ENCODE measurements around the gene NCBP3.
"Not testable (repeated sequence)": the region's sequence is repeated elsewhere in the genome, so short reads cannot be mapped to it uniquely, and the experiment has no call there.

NCBP3 gene

GRCh38 chr17:3796110-3796821 is 49.8 kb downstream of the NCBP3 start:
- ATAC-seq (replicated peaks) (peak; percentile 77), DNase-seq (peak; percentile 83 to 87 (median 86))
- peak overlapping the region; percentile 65 to 71 for H3K4me3 Mint-ChIP-seq
- peak overlapping the region; percentile 98 to 99 for H3K27ac Mint-ChIP-seq
- peaks cover 44 to 46% of the 10 kb centered on the region in 2 donors for H3K4me1 Mint-ChIP-seq (ENCODE audit: low read depth in 2 of 2)
- H3K9me3 Mint-ChIP-seq: no peaks in the 10 kb centered on the region
- H3K36me3 Mint-ChIP-seq (ENCODE audit: insufficient read depth): peaks cover 32% of the 10 kb centered on the region
- no peaks in the 10 kb centered on the region for H3K27me3 Mint-ChIP-seq

DNA sequence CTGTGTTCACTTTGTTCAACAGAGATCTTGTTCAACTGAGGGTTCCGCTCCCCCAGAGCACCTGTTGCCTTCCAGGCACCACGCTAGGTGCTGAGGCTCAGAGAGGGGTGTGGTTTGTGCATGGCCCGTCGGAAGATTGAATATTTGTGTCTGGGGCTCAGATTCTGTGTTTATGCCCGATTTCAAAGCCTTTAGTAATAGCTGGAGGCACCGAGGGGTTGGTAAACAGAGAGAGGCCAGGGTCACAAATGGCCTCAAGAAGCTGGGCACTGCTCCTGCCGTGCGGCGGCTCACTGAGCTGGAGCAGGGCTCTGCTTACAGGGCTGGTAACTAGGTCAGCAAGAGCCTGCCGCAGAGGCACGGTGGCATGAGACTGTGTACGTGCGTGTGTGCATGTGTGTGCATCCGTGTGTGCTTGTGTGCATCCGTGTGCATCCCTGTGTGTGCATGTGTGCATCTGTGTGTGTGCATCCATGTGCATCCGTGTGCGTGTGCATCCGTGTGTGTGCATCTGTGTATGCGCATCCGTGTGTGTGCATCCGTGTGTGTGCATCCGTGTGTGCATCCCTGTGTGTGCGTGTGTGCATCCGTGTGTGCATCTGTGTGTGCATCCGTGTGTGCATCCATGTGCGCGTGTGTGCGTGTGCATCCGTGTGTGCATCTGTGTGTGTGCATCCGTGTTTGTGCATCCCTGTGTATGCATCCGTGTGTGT is 50.5 kb downstream of the NCBP3 start:
- ATAC-seq (replicated peaks): peak; percentile 27
- peak overlapping the region; percentile 98 to 99 for H3K27ac Mint-ChIP-seq
- no peaks in the 10 kb centered on the region for H3K9me3 Mint-ChIP-seq
- peaks cover 32% of the 10 kb centered on the region for H3K36me3 Mint-ChIP-seq (ENCODE audit: insufficient read depth)
- H3K27me3 Mint-ChIP-seq: no peaks in the 10 kb centered on the region
- H3K4me3 Mint-ChIP-seq: peak overlapping the region; percentile 65 to 75
- peaks cover 43 to 44% of the 10 kb centered on the region in 2 donors for H3K4me1 Mint-ChIP-seq (ENCODE audit: low read depth in 2 of 2)
- peak in 2 of 3 experiments; percentile 48 to 49 for DNase-seq

DNA sequence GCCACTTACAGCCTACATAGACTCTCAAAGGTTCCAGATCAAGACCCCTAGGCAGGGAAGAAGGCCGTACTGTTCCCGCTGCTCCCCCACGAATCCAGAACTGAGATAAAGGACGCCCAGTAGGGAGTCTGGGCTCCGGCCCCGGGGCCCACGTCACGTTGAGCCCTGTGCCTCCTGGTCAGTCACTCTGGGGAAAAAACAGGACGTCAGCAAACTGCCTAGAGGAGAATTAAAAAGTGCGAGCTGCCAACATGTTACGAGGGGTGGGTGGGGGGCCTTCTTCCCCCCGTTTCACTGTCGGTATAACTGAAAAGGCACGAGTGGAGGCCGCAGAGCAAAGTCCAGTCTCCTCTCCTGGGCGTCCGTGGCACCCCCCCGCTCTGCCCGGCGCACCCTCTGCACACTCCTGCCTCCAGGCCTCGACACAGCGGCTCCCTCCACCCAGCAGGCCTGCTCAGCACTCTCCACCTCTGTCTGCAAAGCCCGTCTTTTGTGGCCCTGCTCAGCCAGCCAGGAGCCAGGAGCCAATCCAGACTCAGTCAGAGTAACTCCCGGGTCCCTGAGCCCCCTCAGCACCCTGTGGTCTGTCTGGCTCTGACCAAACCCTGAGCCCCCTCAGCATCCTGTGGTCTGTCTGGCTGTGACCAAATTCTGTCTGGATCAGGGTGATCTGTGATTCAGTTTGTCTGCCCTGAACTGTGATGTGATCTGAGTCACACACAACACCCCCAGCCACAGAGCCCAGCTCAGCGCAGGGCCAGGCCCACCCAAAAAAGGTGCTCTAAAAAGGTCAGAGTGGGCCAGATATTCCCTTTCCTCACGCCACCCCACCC is 51.3 kb downstream of the NCBP3 start:
- no peaks in the 10 kb centered on the region for H3K27me3 Mint-ChIP-seq
- peak; percentile 63 for ATAC-seq (replicated peaks)
- no peaks in the 10 kb centered on the region for H3K9me3 Mint-ChIP-seq
- peak overlapping the region; percentile 98 to 99 for H3K27ac Mint-ChIP-seq
- peaks cover 47 to 50% of the 10 kb centered on the region in 2 donors for H3K4me1 Mint-ChIP-seq (ENCODE audit: low read depth in 2 of 2)
- H3K36me3 Mint-ChIP-seq (ENCODE audit: insufficient read depth): peaks cover 28% of the 10 kb centered on the region
- peak overlapping the region; percentile 65 to 75 for H3K4me3 Mint-ChIP-seq
- DNase-seq: peak; percentile 70 to 78 (median 75)

- peak overlapping the region in 1 of 2 donors; percentile 14 for H3K4me3 Mint-ChIP-seq
- H3K4me1 Mint-ChIP-seq (ENCODE audit: low read depth in 2 of 2): peaks cover 49 to 55% of the 10 kb centered on the region in 2 donors
- H3K27ac Mint-ChIP-seq: peak overlapping the region; percentile 98 to 99
- not testable (repeated sequence) for H3K27me3 Mint-ChIP-seq; ATAC-seq (replicated peaks); H3K9me3 Mint-ChIP-seq; DNase-seq
- H3K36me3 Mint-ChIP-seq (ENCODE audit: insufficient read depth): peaks cover 28% of the 10 kb centered on the region
Measured at GRCh38 chr17:3794152-3794551, 51.9 kb downstream of the NCBP3 start.

DNA sequence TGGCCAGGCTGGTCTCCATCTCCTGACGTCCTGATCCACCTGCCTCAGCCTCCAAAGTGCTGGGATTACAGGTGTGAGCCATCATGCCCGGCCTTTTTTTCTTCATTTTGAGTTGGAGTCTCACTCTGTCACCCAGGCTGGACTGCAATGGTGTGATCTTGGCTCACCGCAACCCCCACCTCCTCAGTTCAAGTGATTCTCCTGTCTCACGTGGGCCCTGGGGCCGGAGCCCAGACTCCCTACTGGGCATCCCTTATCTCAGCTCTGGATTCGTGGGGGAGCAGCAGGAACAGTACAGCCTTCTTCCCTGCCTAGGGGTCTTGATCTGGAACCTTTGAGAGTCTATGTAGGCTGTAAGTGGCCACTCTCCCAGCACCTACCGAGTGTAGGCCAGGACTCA is 52.8 kb downstream of the NCBP3 start:
- Mint-ChIP-seq H3K27ac (peak overlapping the region; percentile 98 to 99), H3K4me1 (ENCODE audit: low read depth in 2 of 2) (peaks cover 45 to 52% of the 10 kb centered on the region in 2 donors), H3K36me3 (ENCODE audit: insufficient read depth) (peaks cover 29% of the 10 kb centered on the region)
- not testable (repeated sequence) for H3K9me3 Mint-ChIP-seq; H3K27me3 Mint-ChIP-seq; DNase-seq; H3K4me3 Mint-ChIP-seq; ATAC-seq (replicated peaks)

DNA sequence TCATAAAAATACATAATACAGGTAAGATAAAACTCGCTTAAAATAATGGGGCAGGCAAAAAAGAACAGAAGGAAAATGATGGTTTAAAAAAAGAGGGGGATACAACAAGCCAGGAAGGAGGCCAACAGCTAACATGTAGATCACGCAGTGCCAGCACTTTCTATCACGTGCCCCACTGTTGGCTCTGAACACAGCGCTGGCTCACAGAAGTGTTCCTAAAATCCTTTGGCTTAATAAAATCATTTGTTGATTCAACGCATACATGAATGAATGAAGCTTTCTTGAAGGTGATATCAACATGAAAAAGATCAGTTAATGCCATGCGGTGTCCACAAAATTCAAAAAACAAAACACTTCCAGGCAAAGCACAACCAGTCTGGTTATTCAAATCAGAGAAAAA is 53.6 kb downstream of the NCBP3 start:
- ATAC-seq (replicated peaks): no peak
- peaks cover 35% of the 10 kb centered on the region for H3K36me3 Mint-ChIP-seq (ENCODE audit: insufficient read depth)

DNA sequence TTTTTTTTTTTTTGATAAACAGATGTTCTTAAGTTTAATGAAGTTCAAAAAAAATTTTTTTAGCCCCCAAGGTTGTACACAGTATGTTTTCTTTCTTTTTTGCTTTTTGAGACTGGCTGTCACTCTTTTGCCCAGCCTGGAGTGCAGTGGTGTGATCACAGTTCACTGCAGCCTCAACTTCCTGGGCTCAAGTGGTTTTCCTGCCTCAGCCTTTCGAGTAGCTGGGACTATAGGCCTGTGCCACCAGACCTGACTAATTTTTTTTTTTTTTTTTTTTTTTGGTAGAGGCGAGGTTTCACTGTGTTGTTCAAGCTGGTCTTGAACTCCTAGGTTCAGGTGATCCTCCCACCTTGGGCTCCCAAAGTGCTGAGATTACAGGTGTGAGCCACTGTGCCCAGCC is 57.8 kb downstream of the NCBP3 start:
- H3K27ac Mint-ChIP-seq: peak overlapping the region; percentile 70 to 80
- peaks cover 6% of the 10 kb centered on the region for H3K36me3 Mint-ChIP-seq (ENCODE audit: insufficient read depth)
- DNase-seq (peak; percentile 29 to 44 (median 30)), ATAC-seq (replicated peaks) (peak; percentile 86)
- H3K9me3 Mint-ChIP-seq: no peaks in the 10 kb centered on the region
- peaks cover 26 to 35% of the 10 kb centered on the region in 2 donors for H3K4me1 Mint-ChIP-seq (ENCODE audit: low read depth in 2 of 2)
- H3K27me3 Mint-ChIP-seq: no peaks in the 10 kb centered on the region
- peak overlapping the region; percentile 51 to 53 for H3K4me3 Mint-ChIP-seq

More for the DNA sequence above, 53.6 kb downstream of the NCBP3 start:
- H3K9me3 Mint-ChIP-seq: no peaks in the 10 kb centered on the region
- H3K4me3 Mint-ChIP-seq: no peak overlapping the region
- H3K27me3 Mint-ChIP-seq: no peaks in the 10 kb centered on the region
- H3K4me1 Mint-ChIP-seq (ENCODE audit: low read depth in 2 of 2): peaks cover 45 to 52% of the 10 kb centered on the region in 2 donors
- H3K27ac Mint-ChIP-seq: peak overlapping the region in 1 of 2 donors; percentile 17
- DNase-seq: no peak

DNA sequence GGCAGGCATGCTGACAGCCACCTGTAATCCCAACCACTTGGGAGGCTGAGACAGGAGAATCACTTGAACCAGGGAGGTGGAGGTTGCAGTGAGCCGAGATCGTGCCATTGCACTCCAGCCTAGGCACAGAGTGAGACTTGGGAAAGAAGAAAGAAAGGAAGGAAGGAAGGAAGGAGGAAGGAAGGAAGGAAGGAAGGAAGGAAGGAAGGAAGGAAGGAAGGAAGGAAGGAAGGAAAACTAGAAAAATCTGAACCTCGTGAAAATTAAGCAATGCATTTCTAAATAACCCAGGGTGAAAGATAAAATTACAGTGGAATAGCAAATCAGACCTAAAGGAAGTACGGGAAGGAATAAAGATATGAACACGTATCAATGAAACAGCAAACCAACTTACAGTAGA is 60.7 kb downstream of the NCBP3 start:
- not testable (repeated sequence) for H3K9me3 Mint-ChIP-seq; H3K4me3 Mint-ChIP-seq; ATAC-seq (replicated peaks); H3K36me3 Mint-ChIP-seq (ENCODE audit: insufficient read depth); H3K27me3 Mint-ChIP-seq; DNase-seq
- Mint-ChIP-seq H3K27ac (peak overlapping the region in 1 of 2 donors; percentile 28), H3K4me1 (ENCODE audit: low read depth in 2 of 2) (peaks cover 19 to 30% of the 10 kb centered on the region in 2 donors)

GRCh38 chr17:3782751-3783150 is 63.3 kb downstream of the NCBP3 start:
- Mint-ChIP-seq H3K4me1 (ENCODE audit: low read depth in 2 of 2) (peaks cover 9 to 14% of the 10 kb centered on the region in 2 donors), H3K27ac (no peak overlapping the region)

DNA sequence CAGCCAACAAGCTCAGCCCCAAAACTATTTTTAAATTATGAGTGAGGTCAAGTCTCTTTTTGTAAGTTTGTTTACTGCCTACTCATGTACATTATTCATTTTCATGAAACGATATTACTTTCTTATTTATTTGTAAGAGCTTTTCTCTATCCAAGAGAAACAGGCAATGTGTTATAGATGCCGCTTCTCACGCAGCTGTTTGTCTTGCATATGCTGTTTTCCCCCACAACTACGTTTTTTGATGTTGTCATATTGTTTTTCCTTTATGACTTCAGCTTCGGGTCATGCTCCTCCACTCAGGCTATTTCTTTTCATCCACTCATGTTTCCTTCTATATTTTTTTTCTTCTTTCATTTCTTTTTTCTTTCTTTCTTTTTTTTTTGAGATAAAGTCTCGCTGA is 65.1 kb downstream of the NCBP3 start:
- peaks cover 5 to 10% of the 10 kb centered on the region in 2 donors for H3K4me1 Mint-ChIP-seq (ENCODE audit: low read depth in 2 of 2)
- no peak for ATAC-seq (replicated peaks)
- no peak for DNase-seq
- no peaks in the 10 kb centered on the region for H3K27me3 Mint-ChIP-seq
- no peak overlapping the region for H3K27ac Mint-ChIP-seq
- H3K9me3 Mint-ChIP-seq: no peaks in the 10 kb centered on the region
- H3K4me3 Mint-ChIP-seq: no peak overlapping the region
- no peaks in the 10 kb centered on the region for H3K36me3 Mint-ChIP-seq (ENCODE audit: insufficient read depth)

More at GRCh38 chr17:3782751-3783150, 63.3 kb downstream of the NCBP3 start:
- Mint-ChIP-seq H3K36me3 (ENCODE audit: insufficient read depth) (peaks cover under 1% of the 10 kb centered on the region), H3K27me3 (no peaks in the 10 kb centered on the region), H3K4me3 (no peak overlapping the region), H3K9me3 (no peaks in the 10 kb centered on the region)
- DNase-seq (no peak), ATAC-seq (replicated peaks) (no peak)

DNA sequence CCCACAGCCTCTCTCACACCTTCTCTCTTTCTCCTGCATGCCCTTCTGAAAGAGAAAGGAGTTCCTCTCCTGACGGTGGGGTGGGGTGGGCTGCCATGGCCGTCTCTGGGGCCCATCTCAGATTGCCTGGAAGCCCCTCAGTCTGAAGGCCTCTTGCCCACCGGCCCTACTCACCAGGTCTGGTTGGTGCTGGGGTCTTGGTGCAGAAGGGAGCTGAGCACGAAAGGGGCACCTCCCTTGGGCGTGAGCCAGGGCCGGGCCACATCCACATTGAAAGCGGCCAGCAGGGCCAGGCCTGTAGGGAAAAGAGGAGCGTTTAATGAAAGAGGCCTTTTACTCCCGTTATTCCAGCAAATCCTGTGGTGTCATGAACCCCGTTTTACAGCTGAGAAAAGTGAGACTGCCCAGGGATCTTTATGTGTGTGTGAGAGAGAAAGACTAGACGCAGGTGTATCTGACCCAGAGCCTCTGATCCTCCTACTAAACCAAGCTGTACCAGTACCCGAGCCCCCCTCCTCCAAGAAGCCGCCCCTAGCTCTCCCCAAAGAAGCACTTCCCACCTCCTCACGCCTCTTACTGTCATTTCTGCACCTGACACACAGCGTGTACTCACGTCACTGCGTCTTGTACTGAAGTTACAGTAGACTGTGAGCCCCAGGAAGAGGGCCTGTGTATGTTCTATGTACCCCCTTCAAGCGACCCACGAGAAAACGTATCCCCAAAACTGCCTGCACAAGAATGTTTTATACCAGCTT is 68.5 kb downstream of the NCBP3 start:
- Mint-ChIP-seq H3K27me3 (no peaks in the 10 kb centered on the region), H3K27ac (no peak overlapping the region), H3K4me3 (no peak overlapping the region), H3K4me1 (ENCODE audit: low read depth in 2 of 2) (peaks cover 0 to 5% of the 10 kb centered on the region in 2 donors), H3K36me3 (ENCODE audit: insufficient read depth) (no peaks in the 10 kb centered on the region), H3K9me3 (no peaks in the 10 kb centered on the region)
- DNase-seq (no peak), ATAC-seq (replicated peaks) (no peak)

DNA sequence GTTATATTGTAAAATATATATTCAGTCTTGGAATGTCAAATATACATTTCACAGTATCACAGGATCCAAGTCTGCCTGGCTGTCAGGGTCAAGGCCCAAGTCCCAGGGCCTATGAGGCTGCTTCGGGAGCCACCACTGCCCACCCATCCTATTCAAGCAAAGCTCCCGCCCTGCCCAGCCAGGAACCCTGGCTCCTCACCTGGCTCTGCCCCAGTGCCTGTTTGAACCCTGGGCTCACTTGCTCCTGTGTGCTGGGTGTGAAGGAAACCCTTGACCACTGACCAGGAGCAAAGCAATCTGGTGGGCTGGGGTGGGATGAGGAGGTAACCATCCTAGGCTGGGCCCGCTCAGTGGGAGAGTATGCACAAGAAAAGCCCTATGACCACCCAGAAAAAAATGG is 72.1 kb downstream of the NCBP3 start:
- no peak overlapping the region for H3K4me3 Mint-ChIP-seq
- H3K4me1 Mint-ChIP-seq (ENCODE audit: low read depth in 2 of 2): peaks cover 29 to 34% of the 10 kb centered on the region in 2 donors
- H3K9me3 Mint-ChIP-seq: no peaks in the 10 kb centered on the region
- no peak for ATAC-seq (replicated peaks)
- peaks cover 12% of the 10 kb centered on the region for H3K36me3 Mint-ChIP-seq (ENCODE audit: insufficient read depth)
- no peaks in the 10 kb centered on the region for H3K27me3 Mint-ChIP-seq
- no peak overlapping the region for H3K27ac Mint-ChIP-seq
- no peak for DNase-seq
